ENCODE data around the gene P2RY12.

DNA sequence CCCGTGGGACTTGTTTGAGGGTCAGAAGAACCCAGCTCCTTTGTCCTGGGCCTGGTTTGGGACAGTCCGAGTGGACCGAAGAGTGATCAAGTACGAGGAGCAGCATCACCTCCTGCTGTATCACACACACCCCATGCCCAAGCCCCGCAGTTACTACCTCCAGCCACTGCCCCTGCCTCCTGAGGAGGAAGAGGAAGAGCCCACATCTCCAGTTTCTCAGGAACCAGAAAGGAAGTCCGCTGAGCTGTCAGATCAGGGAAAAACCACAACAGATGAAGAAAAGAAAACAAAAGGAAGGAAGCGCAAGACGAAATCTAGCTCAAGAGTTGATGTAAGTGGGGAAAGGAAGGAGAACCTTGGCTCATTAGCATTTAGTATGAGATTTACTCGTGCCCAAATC, 3.3 kb upstream of the P2RY12 start:
- TF ChIP-seq, protein P1, sequence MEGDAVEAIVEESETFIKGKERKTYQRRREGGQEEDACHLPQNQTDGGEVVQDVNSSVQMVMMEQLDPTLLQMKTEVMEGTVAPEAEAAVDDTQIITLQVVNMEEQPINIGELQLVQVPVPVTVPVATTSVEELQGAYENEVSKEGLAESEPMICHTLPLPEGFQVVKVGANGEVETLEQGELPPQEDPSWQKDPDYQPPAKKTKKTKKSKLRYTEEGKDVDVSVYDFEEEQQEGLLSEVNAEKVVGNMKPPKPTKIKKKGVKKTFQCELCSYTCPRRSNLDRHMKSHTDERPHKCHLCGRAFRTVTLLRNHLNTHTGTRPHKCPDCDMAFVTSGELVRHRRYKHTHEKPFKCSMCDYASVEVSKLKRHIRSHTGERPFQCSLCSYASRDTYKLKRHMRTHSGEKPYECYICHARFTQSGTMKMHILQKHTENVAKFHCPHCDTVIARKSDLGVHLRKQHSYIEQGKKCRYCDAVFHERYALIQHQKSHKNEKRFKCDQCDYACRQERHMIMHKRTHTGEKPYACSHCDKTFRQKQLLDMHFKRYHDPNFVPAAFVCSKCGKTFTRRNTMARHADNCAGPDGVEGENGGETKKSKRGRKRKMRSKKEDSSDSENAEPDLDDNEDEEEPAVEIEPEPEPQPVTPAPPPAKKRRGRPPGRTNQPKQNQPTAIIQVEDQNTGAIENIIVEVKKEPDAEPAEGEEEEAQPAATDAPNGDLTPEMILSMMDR (conservative IDR thresholded peaks at IDR 0.05; ENCODE audit: low read length): no peak
- no peak for TF ChIP-seq EZH2phosphoT487 (IDR thresholded peaks at IDR 0.05; ENCODE audit: borderline replicate concordance)
